Measurements from ENCODE around the gene DES.

GRCh38 chr2:219439506-219439905, 21.3 kb downstream of the DES start:
- TF ChIP-seq POLR2AphosphoS5 (IDR thresholded peaks at IDR 0.05; ENCODE audit: borderline replicate concordance, low read depth, low read length) (no peak), EZH2 (IDR thresholded peaks at IDR 0.05) (no peak)
